HEK293 (cell line): Measurements from ENCODE around the gene CACNA1E.

Experiments
- CTCF ChIA-PET: fragments of 350-600 bp; formaldehyde crosslinking; extraction: SDS; loops from one replicate; lab custom pipeline; 2021; ENCODE audit warnings: antibody characterized with exemption; lab: Yijun Ruan, JAX
- POLR2A ChIA-PET: fragments of 300-600 bp; formaldehyde crosslinking; extraction: SDS; loops from one replicate; lab custom pipeline; 2020; ENCODE audit warnings: antibody characterized with exemption, inconsistent platforms; lab: Yijun Ruan, JAX
- H3K27ac ChIP-seq: fragments of 200-500 bp; sonication (Bioruptor generic); 2 replicates; pipeline ENCODE4 v1.5.1; 2014; ENCODE audit warnings: low read depth, low read length, control low read depth, inconsistent platforms; ENCODE audit errors: extremely low read depth
- H3K36me3 ChIP-seq, 2 experiments: fragments of 200-500 bp in 1 of 2; sonication (Bioruptor generic) in 1 of 2; 1 replicate in 1 of 2; 2 replicates in 1 of 2; pipeline ENCODE4 v1.5.1; 2014 to 2017; ENCODE audit warnings: inconsistent platforms in 2 of 2, low read length in 2 of 2; ENCODE audit not compliant: control insufficient read depth in 2 of 2, insufficient read depth in 1 of 2
- H3K4me1 ChIP-seq: fragments of 200-500 bp; sonication (Bioruptor generic); 2 replicates; pipeline ENCODE4 v1.5.1; 2014; ENCODE audit warnings: mild to moderate bottlenecking, low read length, inconsistent platforms; ENCODE audit not compliant: control insufficient read depth, insufficient read depth
- H3K4me3 ChIP-seq: 2 replicates; pipeline ENCODE4 v1.5.1; 2011; ENCODE audit warnings: low read depth, mild to moderate bottlenecking, control low read depth, low read length, moderate library complexity
- H3K9me3 ChIP-seq: fragments of 200-500 bp; sonication (Bioruptor generic); 2 replicates; pipeline ENCODE4 v1.5.1; 2014; ENCODE audit warnings: low read depth, low read length, inconsistent platforms; ENCODE audit not compliant: control insufficient read depth, insufficient read depth
- ATF2 ChIP-seq: fragments of 450-650 bp; formaldehyde crosslinking; IDR thresholded peaks from 2 replicates; pipeline ENCODE4 v1.5.1; 2016; ENCODE audit warnings: missing biosample characterization, missing genetic modification characterization, low read depth
- EGR2 ChIP-seq: fragments of 450-650 bp; formaldehyde crosslinking; IDR thresholded peaks from 2 replicates; pipeline ENCODE4 v1.5.1; 2016; ENCODE audit warnings: low read depth, missing biosample characterization, missing genetic modification characterization
- HOXD13 ChIP-seq: sonication (generic); formaldehyde crosslinking; IDR thresholded peaks from 2 replicates; pipeline ENCODE4 v1.8.0; 2022; ENCODE audit warnings: missing genetic modification reagents, borderline replicate concordance
- KLF10 ChIP-seq: fragments of 450-650 bp; IDR thresholded peaks from 2 replicates; pipeline ENCODE4 v1.5.1; 2018; ENCODE audit warnings: missing biosample characterization, mild to moderate bottlenecking, missing genetic modification characterization
- OVOL3 ChIP-seq: fragments of 450-650 bp; formaldehyde crosslinking; IDR thresholded peaks from 2 replicates; pipeline ENCODE4 v1.5.1; 2016; ENCODE audit warnings: missing biosample characterization, missing genetic modification characterization
- SCRT2 ChIP-seq: fragments of 450-650 bp; formaldehyde crosslinking; IDR thresholded peaks from 2 replicates; pipeline ENCODE4 v1.5.1; 2016; ENCODE audit warnings: missing biosample characterization, missing genetic modification characterization
- TCF7L2 ChIP-seq: IDR thresholded peaks from 2 replicates; pipeline ENCODE4 v1.6.1; 2011; ENCODE audit warnings: low read depth, mild to moderate bottlenecking, inconsistent platforms, low read length, moderate library complexity, borderline replicate concordance
- TSHZ1 ChIP-seq: fragments of 450-650 bp; formaldehyde crosslinking; IDR thresholded peaks from 2 replicates; pipeline ENCODE4 v1.5.1; 2016; ENCODE audit warnings: missing biosample characterization, missing genetic modification characterization, borderline replicate concordance
- YY2 ChIP-seq: fragments of 450-650 bp; formaldehyde crosslinking; IDR thresholded peaks from 2 replicates; pipeline ENCODE4 v1.5.1; 2016; ENCODE audit warnings: missing biosample characterization, missing genetic modification characterization
- ZBTB6 ChIP-seq: fragments of 450-650 bp; formaldehyde crosslinking; IDR thresholded peaks from 2 replicates; pipeline ENCODE4 v1.5.1; 2017; ENCODE audit warnings: missing biosample characterization, missing genetic modification characterization
- ZBTB7A ChIP-seq: fragments of 450-650 bp; formaldehyde crosslinking; IDR thresholded peaks from 2 replicates; pipeline ENCODE4 v1.5.1; 2016; ENCODE audit warnings: low read depth, missing biosample characterization, missing genetic modification characterization
- ZNF169 ChIP-seq: fragments of 450-650 bp; formaldehyde crosslinking; IDR thresholded peaks from 2 replicates; pipeline ENCODE4 v1.5.1; 2016; ENCODE audit warnings: missing biosample characterization, missing genetic modification characterization
- ZNF19 ChIP-seq: fragments of 450-650 bp; formaldehyde crosslinking; IDR thresholded peaks from 2 replicates; pipeline ENCODE4; 2016; ENCODE audit warnings: missing biosample characterization, missing genetic modification characterization, low read depth
- ZNF280D ChIP-seq: fragments of 450-650 bp; formaldehyde crosslinking; IDR thresholded peaks from 2 replicates; pipeline ENCODE4 v1.5.1; 2016; ENCODE audit warnings: missing biosample characterization, missing genetic modification characterization
- ZNF48 ChIP-seq: fragments of 450-650 bp; formaldehyde crosslinking; IDR thresholded peaks from 2 replicates; pipeline ENCODE4 v1.5.1; 2016; ENCODE audit warnings: missing biosample characterization, missing genetic modification characterization
- ZNF488 ChIP-seq: fragments of 450-650 bp; formaldehyde crosslinking; IDR thresholded peaks from 2 replicates; pipeline ENCODE4 v1.5.1; 2016; ENCODE audit warnings: missing biosample characterization, missing genetic modification characterization
- ZNF560 ChIP-seq: fragments of 450-650 bp; formaldehyde crosslinking; IDR thresholded peaks from 2 replicates; pipeline ENCODE4 v1.5.1; 2017; ENCODE audit warnings: missing biosample characterization, missing genetic modification characterization, borderline replicate concordance
- ZNF585B ChIP-seq: fragments of 450-650 bp; formaldehyde crosslinking; IDR thresholded peaks from 2 replicates; pipeline ENCODE4 v1.5.1; 2016; ENCODE audit warnings: missing biosample characterization, missing genetic modification characterization
- ZNF596 ChIP-seq: fragments of 450-650 bp; IDR thresholded peaks from 2 replicates; pipeline ENCODE4 v1.5.0; 2018; ENCODE audit warnings: missing biosample characterization, mild to moderate bottlenecking, missing genetic modification characterization, moderate library complexity
- ZNF624 ChIP-seq: fragments of 450-650 bp; formaldehyde crosslinking; IDR thresholded peaks from 2 replicates; pipeline ENCODE4 v1.5.1; 2017; ENCODE audit warnings: missing biosample characterization, missing genetic modification characterization
- ZNF664 ChIP-seq: fragments of 450-650 bp; formaldehyde crosslinking; IDR thresholded peaks from 2 replicates; pipeline ENCODE4 v1.5.1; 2016; ENCODE audit warnings: missing biosample characterization, missing genetic modification characterization
- ZNF791 ChIP-seq: fragments of 450-650 bp; formaldehyde crosslinking; IDR thresholded peaks from 2 replicates; pipeline ENCODE4 v1.5.1; 2016; ENCODE audit warnings: missing biosample characterization, missing genetic modification characterization

CACNA1E gene

GRCh38 chr1:181746224-181746623 is 262.9 kb downstream of the CACNA1E start (continued):
- TF ChIP-seq ZNF280D (tag by site-specific recombination) (no peak), EGR2 (tag by site-specific recombination) (no peak)
- TF ChIP-seq, all 188 proteins: peak for 0

GRCh38 chr1:181748013-181748412 is 264.7 kb downstream of the CACNA1E start:
- Histone ChIP-seq H3K4me3 (no peak overlapping the region), H3K27ac (no peak overlapping the region), H3K36me3 (no peaks in the 10 kb centered on the region), H3K4me1 (no peaks in the 10 kb centered on the region), H3K9me3 (no peaks in the 10 kb centered on the region)
- no peak for TF ChIP-seq ZNF664 (tag by site-specific recombination)
- no peak for TF ChIP-seq KLF10
- TF ChIP-seq ZNF169 = no peak
- no peak for TF ChIP-seq ZBTB6
- no peak for TF ChIP-seq ZNF624 (tag by site-specific recombination)
- POLR2A ChIA-PET = no interaction called here
- CTCF ChIA-PET = interaction anchor here (0.7 kb wide), 1 partner anchor 31 kb away, joined by 3 read pairs; no protein-coding TSS in a partner anchor

GRCh38 chr1:181754103-181754502 is 270.8 kb downstream of the CACNA1E start:
- no peaks in the 10 kb centered on the region for H3K9me3 ChIP-seq
- no peak overlapping the region for H3K27ac ChIP-seq
- no peaks in the 10 kb centered on the region for H3K36me3 ChIP-seq
- ChIA-PET POLR2A (no interaction called here), CTCF (no interaction called here)
- TF ChIP-seq ATF2 (tag by site-specific recombination) (no peak), ZNF560 (no peak), ZBTB7A (tag by site-specific recombination) (no peak), ZNF488 (tag by site-specific recombination) (no peak), TCF7L2 (no peak), ZNF596 (tag by site-specific recombination) (no peak), ZNF791 (tag by site-specific recombination) (no peak), ZNF19 (no peak)
- no peak overlapping the region for H3K4me3 ChIP-seq
- no peaks in the 10 kb centered on the region for H3K4me1 ChIP-seq

GRCh38 chr1:181759481-181759880 is 276.2 kb downstream of the CACNA1E start:
- Histone ChIP-seq H3K9me3 (no peaks in the 10 kb centered on the region), H3K4me1 (no peaks in the 10 kb centered on the region), H3K4me3 (no peak overlapping the region), H3K36me3 (no peaks in the 10 kb centered on the region), H3K27ac (no peak overlapping the region)
- POLR2A ChIA-PET = no interaction called here
- CTCF ChIA-PET = interaction anchor here (0.6 kb wide), 1 partner anchor 12 kb away, joined by 3 read pairs; no protein-coding TSS in a partner anchor
- TF ChIP-seq HOXD13 (CRISPR knock-in tag) = no peak
- no peak for TF ChIP-seq YY2
- TF ChIP-seq ZNF48 (tag by site-specific recombination) = no peak
- no peak for TF ChIP-seq ZNF585B (tag by site-specific recombination)
- TF ChIP-seq TSHZ1 = no peak
- no peak for TF ChIP-seq SCRT2 (tag by site-specific recombination)
- no peak for TF ChIP-seq OVOL3 (tag by site-specific recombination)
